Measurements from ENCODE around the gene SH3PXD2B. TPM values are rescaled to one million over a fixed set of nuclear protein-coding genes. Genes with fewer than 3 reads are reported as not detected.
A peak's percentile ranks its signal among the peaks of the same experiment; 100 is the strongest.

The SH3PXD2B gene
- polyA plus RNA-seq, 3 donors = 0.19 to 0.77 (median 0.31) TPM

GRCh38 chr5:172373680-172374079 lies 80.6 kb downstream of the SH3PXD2B start:
- Histone ChIP-seq H3K4me2 (replicated peaks; ENCODE audit: extremely low read depth, low read length, poor library complexity, severe bottlenecking) (no peak overlapping the region), H3K4me1 (ENCODE audit: control insufficient read depth in 1 of 2, insufficient read depth in 2 of 2, low read length in 2 of 2) (peaks cover 6 to 8% of the 10 kb centered on the region in 2 donors), H3K79me2 (ENCODE audit: insufficient read depth, low read length) (no peaks in the 10 kb centered on the region), H3K4me3 (replicated peaks in 1 of 3; ENCODE audit: low read depth in 2 of 3, low read length in 3 of 3) (no peak overlapping the region), H3K36me3 (replicated peaks in 1 of 2; ENCODE audit: control insufficient read depth in 1 of 2, insufficient read depth in 2 of 2, low read length in 2 of 2) (no peaks in the 10 kb centered on the region), H3K27me3 (ENCODE audit: control insufficient read depth in 2 of 2, insufficient read depth in 2 of 2, low read length in 2 of 2) (no peaks in the 10 kb centered on the region), H2AFZ (ENCODE audit: insufficient read depth, low read depth, low read length, poor library complexity, severe bottlenecking) (no peak overlapping the region), H3K9me3 (replicated peaks in 1 of 2; ENCODE audit: control insufficient read depth in 1 of 2, insufficient read depth in 1 of 2, low read length in 2 of 2) (peaks cover 8 to 14% of the 10 kb centered on the region in 2 donors), H3K27ac (ENCODE audit: low read depth in 1 of 2, low read length in 2 of 2) (no peak overlapping the region), H4K20me1 (ENCODE audit: insufficient read depth, low read length) (no peaks in the 10 kb centered on the region), H3K9ac (ENCODE audit: insufficient read depth, low read length, poor library complexity, severe bottlenecking) (no peak overlapping the region)
- Mint-ChIP-seq H3K4me3 (no peak overlapping the region), H3K27me3 (ENCODE audit: low read depth in 3 of 3) (peaks cover 2 to 10% (median 3%) of the 10 kb centered on the region in 3 donors), H3K36me3 (no peaks in the 10 kb centered on the region), H3K4me1 (peaks cover 6% of the 10 kb centered on the region), H3K27ac (peak overlapping the region in 1 of 7 donors; percentile 23), H3K9me3 (peaks cover 6 to 18% (median 15%) of the 10 kb centered on the region in 7 donors)
- intact Hi-C loops (cut with micrococcal nuclease) = no loop called here
- DNase-seq = no peak
- WGBS (ENCODE audit: insufficient coverage) = no CpG with 5 or more reads among the region's 6 CpGs
- TF ChIP-seq CTCF (IDR thresholded peaks at IDR 0.05) = no peak

- Histone ChIP-seq H3K27ac (ENCODE audit: low read depth in 1 of 2, low read length in 2 of 2) (no peak overlapping the region), H3K4me3 (replicated peaks in 1 of 3; ENCODE audit: low read depth in 2 of 3, low read length in 3 of 3) (no peak overlapping the region), H3K9ac (ENCODE audit: insufficient read depth, low read length, poor library complexity, severe bottlenecking) (no peak overlapping the region), H3K4me2 (replicated peaks; ENCODE audit: extremely low read depth, low read length, poor library complexity, severe bottlenecking) (no peak overlapping the region), H3K9me3 (replicated peaks in 1 of 2; ENCODE audit: control insufficient read depth in 1 of 2, insufficient read depth in 1 of 2, low read length in 2 of 2) (peaks cover 8 to 14% of the 10 kb centered on the region in 2 donors), H2AFZ (ENCODE audit: insufficient read depth, low read depth, low read length, poor library complexity, severe bottlenecking) (no peak overlapping the region), H3K27me3 (ENCODE audit: control insufficient read depth in 2 of 2, insufficient read depth in 2 of 2, low read length in 2 of 2) (no peaks in the 10 kb centered on the region), H3K79me2 (ENCODE audit: insufficient read depth, low read length) (no peaks in the 10 kb centered on the region), H3K4me1 (ENCODE audit: control insufficient read depth in 1 of 2, insufficient read depth in 2 of 2, low read length in 2 of 2) (no peaks in the 10 kb centered on the region), H3K36me3 (replicated peaks in 1 of 2; ENCODE audit: control insufficient read depth in 1 of 2, insufficient read depth in 2 of 2, low read length in 2 of 2) (no peaks in the 10 kb centered on the region), H4K20me1 (ENCODE audit: insufficient read depth, low read length) (no peaks in the 10 kb centered on the region)
- TF ChIP-seq CTCF (IDR thresholded peaks at IDR 0.05) = no peak
- Mint-ChIP-seq H3K4me3 (no peak overlapping the region), H3K27ac (no peak overlapping the region), H3K9me3 (peaks cover 6 to 23% (median 17%) of the 10 kb centered on the region in 7 donors), H3K27me3 (ENCODE audit: low read depth in 3 of 3) (peaks cover 2 to 10% (median 2%) of the 10 kb centered on the region in 3 donors), H3K4me1 (no peaks in the 10 kb centered on the region), H3K36me3 (no peaks in the 10 kb centered on the region)
- 93% methylated on average over 3 of the region's 7 CpGs for WGBS (ENCODE audit: insufficient coverage)
- intact Hi-C loops (cut with micrococcal nuclease) = no loop called here
- no peak for DNase-seq
These were observed 82.6 kb downstream of the SH3PXD2B start for GRCh38 chr5:172371684-172372083.

Measured in CD14-positive monocyte (primary cell).